Neural cell (in vitro differentiated cells): ENCODE results near the gene PSMD4. TPM values are rescaled to one million over a fixed set of nuclear protein-coding genes. Genes with fewer than 3 reads are reported as not detected.

Source experiments
- H2AFZ ChIP-seq: fragments of 200-600, 300-800 bp; sonication (generic), shearing (Covaris generic); 2 replicates; pipeline ENCODE4 v1.6.0; 2014; ENCODE audit warnings: low read depth, mild to moderate bottlenecking, antibody characterized with exemption, low read length, moderate library complexity
- H3F3A ChIP-seq: fragments of 200-600 bp; shearing (Covaris generic); 2 replicates; pipeline ENCODE4 v1.6.1; 2016; ENCODE audit warnings: mild to moderate bottlenecking, moderate library complexity, mixed read lengths, antibody characterized with exemption, low read length; ENCODE audit not compliant: insufficient read depth, poor library complexity, severe bottlenecking
- H3K27ac ChIP-seq: fragments of 200-600, 300-800 bp; sonication (generic), shearing (Covaris generic); 2 replicates; pipeline ENCODE4 v1.5.1; 2014; ENCODE audit warnings: mild to moderate bottlenecking, low read length, moderate library complexity
- H3K27me3 ChIP-seq: fragments of 300-800, 200-600 bp; sonication (generic), shearing (Covaris generic); 2 replicates; pipeline ENCODE4 v1.6.0; 2014; ENCODE audit warnings: mild to moderate bottlenecking, low read depth, low read length, moderate library complexity; ENCODE audit not compliant: insufficient read depth
- H3K36me3 ChIP-seq: fragments of 300-800, 200-600 bp; sonication (generic), shearing (Covaris generic); 2 replicates; pipeline ENCODE4 v1.5.1; 2014; ENCODE audit warnings: mild to moderate bottlenecking, antibody characterized with exemption, low read length, moderate library complexity; ENCODE audit not compliant: insufficient read depth
- H3K4me2 ChIP-seq: fragments of 300-800, 200-600 bp; sonication (generic), shearing (Covaris generic); 2 replicates; pipeline ENCODE4 v1.6.0; 2014; ENCODE audit warnings: mild to moderate bottlenecking, low read length
- H3K4me3 ChIP-seq: fragments of 300-800, 200-600 bp; sonication (generic), shearing (Covaris generic); 2 replicates; pipeline ENCODE4 v1.5.1; 2014; ENCODE audit warnings: mild to moderate bottlenecking, low read length, moderate library complexity
- H3K79me2 ChIP-seq: fragments of 200-600 bp; shearing (Covaris generic); replicated peaks from 2 replicates; pipeline ENCODE4 v1.6.0; 2014; ENCODE audit warnings: mild to moderate bottlenecking, low read length, moderate library complexity; ENCODE audit not compliant: insufficient read depth
- H3K9ac ChIP-seq: fragments of 300-800, 200-600 bp; sonication (generic), shearing (Covaris generic); 2 replicates; pipeline ENCODE4 v1.6.1; 2016; ENCODE audit warnings: mild to moderate bottlenecking, low read length, mixed read lengths
- H3K9me2 ChIP-seq: fragments of 200-600 bp; shearing (Covaris generic); 2 replicates; pipeline ENCODE4 v1.6.1; 2016; ENCODE audit warnings: mild to moderate bottlenecking, low read length, mixed read lengths; ENCODE audit not compliant: insufficient read depth
- H3K9me3 ChIP-seq: fragments of 200-600, 300-800 bp; sonication (generic), shearing (Covaris generic); 2 replicates; pipeline ENCODE4 v1.6.1; 2016; ENCODE audit warnings: mild to moderate bottlenecking, mixed run types, low read length, moderate library complexity, mixed read lengths
- H4K20me1 ChIP-seq: fragments of 200-600 bp; shearing (Covaris generic); 2 replicates; pipeline ENCODE4 v1.6.1; 2016; ENCODE audit warnings: mild to moderate bottlenecking, mixed run types; ENCODE audit not compliant: insufficient read depth
- CTCF ChIP-seq: fragments of 450-650 bp; IDR thresholded peaks from 2 replicates; pipeline ENCODE4 v1.5.1; 2014; ENCODE audit warnings: antibody characterized with exemption, mild to moderate bottlenecking, moderate library complexity; ENCODE audit not compliant: poor library complexity, severe bottlenecking
- EP300 ChIP-seq: fragments of 450-650 bp; conservative IDR thresholded peaks from 2 replicates; pipeline ENCODE4 v1.6.1; 2014; ENCODE audit warnings: antibody characterized with exemption, mild to moderate bottlenecking, moderate library complexity; ENCODE audit not compliant: poor library complexity, severe bottlenecking
- EZH2 ChIP-seq: fragments of 200-600, 300-800 bp; shearing (Covaris generic), sonication (generic); IDR thresholded peaks from 2 replicates; pipeline ENCODE4 v1.6.1; 2014; ENCODE audit warnings: antibody characterized with exemption, low read length, borderline replicate concordance, mild to moderate bottlenecking; ENCODE audit not compliant: insufficient read depth, poor library complexity, severe bottlenecking
- MXI1 ChIP-seq: fragments of 450-650 bp; conservative IDR thresholded peaks from 2 replicates; pipeline ENCODE4 v1.6.1; 2014; ENCODE audit warnings: antibody characterized with exemption, mild to moderate bottlenecking; ENCODE audit not compliant: poor library complexity, severe bottlenecking
- POLR2AphosphoS5 ChIP-seq: IDR thresholded peaks from 2 replicates; pipeline ENCODE4 v1.6.1; 2012
- RAD21 ChIP-seq: fragments of 450-650 bp; conservative IDR thresholded peaks from 2 replicates; pipeline ENCODE4 v1.6.1; 2014; ENCODE audit warnings: antibody characterized with exemption, mild to moderate bottlenecking, moderate library complexity
- REST ChIP-seq: IDR thresholded peaks from 2 replicates; pipeline ENCODE4 v1.6.1; 2012; ENCODE audit warnings: borderline replicate concordance
- SMC3 ChIP-seq: fragments of 450-650 bp; conservative IDR thresholded peaks from 2 replicates; pipeline ENCODE4 v1.6.1; 2014; ENCODE audit warnings: antibody characterized with exemption, mild to moderate bottlenecking, moderate library complexity; ENCODE audit not compliant: poor library complexity
- TAF1 ChIP-seq: IDR thresholded peaks from 2 replicates; pipeline ENCODE4 v1.6.1; 2012; ENCODE audit warnings: low read depth
- polyA plus RNA-seq: library from polyadenylated mRNA; depleted of rRNA; stranded (reverse); fragments of >200 nt; gene quantifications from 2 replicates; pipeline ENCODE4 v1.2.3, GENCODE V29; 2014

PSMD4 gene
- polyA plus RNA-seq, 1 donor from 2014 or later: 341 TPM

- Histone ChIP-seq H4K20me1 (no peaks in the 10 kb centered on the region), H3K79me2 (no peaks in the 10 kb centered on the region), H3K4me2 (no peak overlapping the region), H3K36me3 (no peaks in the 10 kb centered on the region), H3K4me3 (no peak overlapping the region), H2AFZ (no peak overlapping the region), H3K27me3 (no peaks in the 10 kb centered on the region), H3F3A (no peaks in the 10 kb centered on the region), H3K27ac (no peak overlapping the region), H3K9me3 (no peaks in the 10 kb centered on the region), H3K9me2 (no peaks in the 10 kb centered on the region), H3K9ac (no peak overlapping the region)
- TF ChIP-seq EP300 (no peak), CTCF (no peak), POLR2AphosphoS5 (no peak), RAD21 (no peak), SMC3 (no peak), REST (no peak), MXI1 (no peak), TAF1 (no peak), EZH2 (no peak)
Measured at GRCh38 chr1:151243683-151244216, 10.8 kb upstream of the PSMD4 start.

- Histone ChIP-seq H2AFZ (no peak overlapping the region), H3K4me3 (no peak overlapping the region), H3K27ac (no peak overlapping the region), H3K27me3 (no peaks in the 10 kb centered on the region), H3F3A (no peaks in the 10 kb centered on the region), H3K9me2 (no peaks in the 10 kb centered on the region), H3K9ac (no peak overlapping the region), H3K4me2 (no peak overlapping the region), H3K36me3 (no peaks in the 10 kb centered on the region), H3K9me3 (no peaks in the 10 kb centered on the region), H3K79me2 (no peaks in the 10 kb centered on the region), H4K20me1 (no peaks in the 10 kb centered on the region)
- TF ChIP-seq POLR2AphosphoS5 (no peak), EP300 (no peak), EZH2 (no peak), REST (no peak), RAD21 (no peak), MXI1 (no peak), SMC3 (no peak), CTCF (no peak), TAF1 (no peak)
Measured at GRCh38 chr1:151246786-151247185, 7.7 kb upstream of the PSMD4 start.
